ENCODE results near the gene SPART.
"Not testable (repeated sequence)": the region's sequence is repeated elsewhere in the genome, so short reads cannot be mapped to it uniquely, and the experiment has no call there.

The SPART gene

DNA sequence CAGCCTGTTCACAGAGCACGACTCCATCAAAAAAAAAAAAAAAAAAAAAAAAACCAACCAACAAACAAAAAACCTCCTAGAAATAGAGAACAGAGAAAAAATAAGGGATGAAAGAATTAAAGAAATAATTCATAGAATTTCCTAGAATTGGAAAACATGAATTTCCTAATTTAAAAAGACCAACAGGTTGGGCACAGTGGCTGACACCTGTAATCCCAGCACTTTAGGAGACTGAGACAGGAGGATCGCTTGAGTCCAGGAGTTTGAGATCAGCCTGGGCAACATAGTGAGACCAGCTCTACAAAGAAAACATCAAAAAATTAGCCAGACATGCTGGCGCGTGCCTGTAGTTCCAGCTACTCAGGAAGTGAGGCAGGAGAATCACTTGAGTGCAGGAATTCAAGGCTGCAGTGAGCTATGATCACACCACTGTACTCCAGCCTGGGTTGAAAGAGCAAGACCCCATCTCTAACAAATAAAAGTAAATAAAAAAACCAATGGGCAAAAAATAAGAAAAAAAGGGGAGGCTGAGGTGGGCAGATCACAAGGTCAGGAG is 6.5 kb downstream of the SPART start:
- Mint-ChIP-seq H3K9me3 (no peaks in the 10 kb centered on the region), H3K4me1 (peaks cover 76% of the 10 kb centered on the region), H3K27me3 (no peaks in the 10 kb centered on the region), H3K27ac (peak overlapping the region in 1 of 2 donors; percentile 37), H3K4me3 (no peak overlapping the region)
- DNase-seq (no peak), ATAC-seq (no peak)

DNA sequence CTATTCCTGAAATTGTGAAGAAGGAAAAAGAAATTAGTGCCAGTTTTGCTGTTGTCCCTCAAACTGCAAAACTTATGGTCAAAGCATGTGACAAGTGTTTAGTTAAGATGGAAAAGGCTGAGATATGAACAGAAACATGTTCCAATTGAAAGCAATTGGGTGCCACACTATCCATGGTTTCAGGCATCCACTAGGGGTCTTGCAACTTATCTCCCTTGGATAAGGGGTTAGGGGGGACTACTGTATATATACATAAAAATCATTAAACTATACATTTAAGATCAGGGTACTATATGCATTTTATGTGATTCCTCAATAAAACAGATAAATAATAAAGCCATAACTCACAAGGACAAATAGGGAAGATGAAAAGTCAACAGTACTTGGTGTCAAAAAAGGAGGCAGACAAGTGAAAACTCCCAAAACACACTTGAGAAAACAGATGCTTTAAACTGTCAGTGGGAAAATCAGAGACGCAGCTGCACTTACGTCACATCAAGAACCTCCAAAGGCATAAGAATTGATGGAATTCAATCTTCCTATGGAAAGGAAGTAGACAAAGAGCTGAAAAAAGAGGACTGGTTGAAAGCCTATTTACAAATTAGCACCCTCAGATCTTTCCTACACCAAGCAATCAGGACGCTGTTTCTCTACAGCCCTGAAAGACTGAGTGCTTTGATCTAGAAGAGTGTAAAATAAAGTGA is 8.1 kb downstream of the SPART start:
- H3K4me3 Mint-ChIP-seq = no peak overlapping the region
- no peaks in the 10 kb centered on the region for H3K9me3 Mint-ChIP-seq
- no peak overlapping the region for H3K27ac Mint-ChIP-seq
- no peaks in the 10 kb centered on the region for H3K27me3 Mint-ChIP-seq
- DNase-seq (no peak), ATAC-seq (no peak)
- peaks cover 75% of the 10 kb centered on the region for H3K4me1 Mint-ChIP-seq

DNA sequence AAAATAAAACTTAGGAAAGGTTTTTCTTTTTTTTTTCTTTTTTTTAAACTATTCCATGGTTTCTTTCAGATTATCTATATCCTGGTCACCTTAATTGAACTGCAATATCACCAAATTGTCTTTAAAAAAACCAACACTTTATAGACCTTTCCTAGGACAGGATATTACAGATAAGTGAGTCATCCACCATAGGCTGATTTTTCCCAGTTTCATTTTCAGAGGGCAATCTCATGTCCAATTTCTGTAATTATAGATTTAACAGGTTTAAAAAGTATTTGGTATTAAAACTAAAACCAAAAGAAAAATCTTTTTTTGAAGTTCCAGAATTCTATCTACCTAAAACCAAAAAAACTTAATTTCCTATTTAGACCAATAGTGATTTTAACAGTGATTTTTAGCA is 13.2 kb downstream of the SPART start:
- no peak overlapping the region for H3K4me3 Mint-ChIP-seq
- H3K27me3 Mint-ChIP-seq = no peaks in the 10 kb centered on the region
- H3K4me1 Mint-ChIP-seq = peaks cover 39% of the 10 kb centered on the region
- no peak overlapping the region for H3K27ac Mint-ChIP-seq
- DNase-seq = no peak
- no peaks in the 10 kb centered on the region for H3K9me3 Mint-ChIP-seq
- ATAC-seq = no peak

DNA sequence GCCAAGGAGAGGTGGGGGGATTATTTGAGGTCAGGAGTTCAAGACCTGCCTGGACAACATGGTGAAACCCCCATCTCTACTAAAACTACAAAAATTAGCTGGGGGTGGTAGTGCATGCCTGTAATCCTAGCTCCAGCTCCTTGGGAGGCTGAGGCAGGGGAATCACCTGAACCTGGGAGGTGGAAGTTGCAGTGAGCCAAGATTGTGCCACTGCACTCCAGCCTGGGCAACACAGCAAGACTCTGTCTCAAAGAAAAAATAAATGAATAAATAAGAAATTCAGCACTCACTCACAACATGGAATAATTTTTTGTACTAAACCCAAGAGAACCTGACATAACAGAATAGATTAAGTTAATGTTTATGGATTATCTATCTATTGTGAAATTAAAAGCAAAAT is 13.9 kb downstream of the SPART start:
- H3K9me3 Mint-ChIP-seq, DNase-seq, H3K27ac Mint-ChIP-seq, H3K4me3 Mint-ChIP-seq, H3K27me3 Mint-ChIP-seq, ATAC-seq: not testable (repeated sequence)
- peaks cover 35% of the 10 kb centered on the region for H3K4me1 Mint-ChIP-seq

DNA sequence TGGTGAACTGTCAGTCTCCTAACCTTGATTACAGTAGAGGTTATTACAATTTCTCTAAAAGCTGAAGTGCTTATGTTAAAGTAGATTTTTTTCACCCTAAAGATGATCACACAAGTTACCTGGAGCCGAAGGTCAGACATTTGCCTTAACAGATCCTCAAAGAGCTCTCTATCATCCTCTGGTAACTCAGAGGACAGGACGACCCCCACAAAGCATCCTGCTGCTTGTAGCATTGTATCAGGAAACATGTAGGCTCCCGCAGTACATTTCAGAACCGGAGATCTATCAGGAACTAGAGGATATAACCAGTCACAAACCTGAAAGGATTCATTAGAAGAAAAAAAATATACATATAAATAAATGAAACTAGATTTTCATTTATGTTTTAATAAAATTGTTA is 14.9 kb downstream of the SPART start:
- Mint-ChIP-seq H3K4me1 (peaks cover 26% of the 10 kb centered on the region), H3K27ac (no peak overlapping the region), H3K4me3 (no peak overlapping the region), H3K9me3 (no peaks in the 10 kb centered on the region), H3K27me3 (no peaks in the 10 kb centered on the region)
- ATAC-seq (no peak), DNase-seq (no peak)

DNA sequence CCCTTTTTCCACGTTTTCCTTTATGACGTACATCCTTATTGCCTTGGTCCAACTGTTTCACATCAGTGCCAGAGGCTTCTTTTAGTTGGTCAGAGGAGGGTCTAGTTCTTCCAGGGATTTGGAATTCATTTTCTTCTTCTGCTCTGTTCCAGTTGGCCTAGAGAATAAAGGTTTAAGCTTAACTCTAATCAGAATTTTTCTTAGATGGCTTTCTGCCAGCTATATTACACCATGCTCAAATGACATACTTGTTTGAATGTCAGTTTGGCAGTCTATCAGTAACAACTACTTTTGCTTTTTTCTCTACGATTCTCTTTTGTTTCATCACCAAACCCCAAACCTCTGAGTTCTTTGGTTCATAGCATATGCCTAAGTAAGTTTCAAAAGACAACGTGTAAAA is 16.8 kb downstream of the SPART start:
- Mint-ChIP-seq H3K4me3 (no peak overlapping the region), H3K4me1 (peaks cover 11% of the 10 kb centered on the region), H3K27me3 (no peaks in the 10 kb centered on the region), H3K27ac (no peak overlapping the region), H3K9me3 (no peaks in the 10 kb centered on the region)
- DNase-seq = no peak
- no peak for ATAC-seq

DNA sequence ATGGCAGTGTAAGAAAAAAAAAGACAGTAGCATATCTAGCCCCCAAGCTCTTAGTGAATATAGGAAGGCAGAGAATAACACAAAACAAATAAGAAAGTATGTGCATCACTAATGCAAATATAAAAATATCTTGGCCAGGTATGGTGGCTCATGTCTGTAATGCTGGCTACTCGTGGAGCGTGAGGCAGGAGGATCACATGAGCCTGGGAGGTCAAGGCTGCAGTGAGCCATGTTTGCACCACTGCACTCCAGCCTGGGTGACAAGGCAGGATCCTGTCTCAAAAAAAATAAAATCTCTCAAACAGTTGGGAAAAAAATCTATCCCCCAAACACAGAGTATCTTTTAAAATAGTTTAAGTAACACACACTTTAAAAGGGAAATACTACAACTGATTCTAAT is 17.4 kb downstream of the SPART start:
- H3K27ac Mint-ChIP-seq = peak overlapping the region in 1 of 2 donors; percentile 24
- no peaks in the 10 kb centered on the region for H3K27me3 Mint-ChIP-seq
- H3K4me3 Mint-ChIP-seq = no peak overlapping the region
- no peaks in the 10 kb centered on the region for H3K9me3 Mint-ChIP-seq
- peaks cover 6% of the 10 kb centered on the region for H3K4me1 Mint-ChIP-seq
- DNase-seq (no peak), ATAC-seq (no peak)

DNA sequence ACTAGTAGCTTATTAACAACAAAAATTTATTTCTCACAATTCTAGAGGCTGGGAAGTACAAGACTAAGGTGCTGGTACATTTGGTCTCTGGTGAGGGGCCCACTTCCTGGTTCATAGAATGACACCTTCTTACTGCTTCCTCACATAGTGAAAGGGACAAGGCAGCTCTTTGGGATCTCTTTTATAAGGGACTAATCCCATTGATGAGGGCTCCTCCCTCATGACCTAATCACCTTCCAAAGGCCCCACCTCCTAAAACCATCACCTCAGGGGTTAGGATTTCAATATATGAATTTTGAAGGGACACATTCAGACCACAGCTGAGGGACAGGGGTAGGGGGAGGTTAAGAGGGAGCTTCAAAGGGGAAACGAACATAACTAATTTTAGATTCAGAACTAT is 20.3 kb downstream of the SPART start:
- H3K27ac Mint-ChIP-seq = no peak overlapping the region
- no peak for ATAC-seq
- no peaks in the 10 kb centered on the region for H3K27me3 Mint-ChIP-seq
- no peaks in the 10 kb centered on the region for H3K9me3 Mint-ChIP-seq
- H3K4me1 Mint-ChIP-seq = no peaks in the 10 kb centered on the region
- no peak overlapping the region for H3K4me3 Mint-ChIP-seq
- no peak for DNase-seq

DNA sequence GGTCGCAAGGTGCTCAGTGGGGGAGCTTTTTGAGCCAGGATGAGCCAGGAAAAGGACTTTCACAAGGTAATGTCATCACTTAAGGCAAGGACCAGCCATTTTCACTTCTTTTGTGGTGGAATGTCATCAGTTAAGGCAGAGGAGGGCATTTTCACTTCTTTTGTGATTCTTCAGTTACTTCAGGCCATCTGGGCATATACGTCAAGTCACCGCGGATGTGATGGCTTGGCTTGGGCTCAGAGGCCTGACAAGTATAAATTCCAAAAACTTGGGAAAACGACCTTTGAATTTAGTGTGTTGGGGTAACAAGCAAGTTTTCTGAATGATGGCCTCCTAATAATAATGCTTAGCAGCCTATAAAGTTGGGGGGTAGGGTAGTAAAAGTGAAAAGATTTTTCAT is 21.3 kb downstream of the SPART start:
- H3K27me3 Mint-ChIP-seq, H3K27ac Mint-ChIP-seq, DNase-seq, H3K9me3 Mint-ChIP-seq, H3K4me3 Mint-ChIP-seq, ATAC-seq, H3K4me1 Mint-ChIP-seq: not testable (repeated sequence)

DNA sequence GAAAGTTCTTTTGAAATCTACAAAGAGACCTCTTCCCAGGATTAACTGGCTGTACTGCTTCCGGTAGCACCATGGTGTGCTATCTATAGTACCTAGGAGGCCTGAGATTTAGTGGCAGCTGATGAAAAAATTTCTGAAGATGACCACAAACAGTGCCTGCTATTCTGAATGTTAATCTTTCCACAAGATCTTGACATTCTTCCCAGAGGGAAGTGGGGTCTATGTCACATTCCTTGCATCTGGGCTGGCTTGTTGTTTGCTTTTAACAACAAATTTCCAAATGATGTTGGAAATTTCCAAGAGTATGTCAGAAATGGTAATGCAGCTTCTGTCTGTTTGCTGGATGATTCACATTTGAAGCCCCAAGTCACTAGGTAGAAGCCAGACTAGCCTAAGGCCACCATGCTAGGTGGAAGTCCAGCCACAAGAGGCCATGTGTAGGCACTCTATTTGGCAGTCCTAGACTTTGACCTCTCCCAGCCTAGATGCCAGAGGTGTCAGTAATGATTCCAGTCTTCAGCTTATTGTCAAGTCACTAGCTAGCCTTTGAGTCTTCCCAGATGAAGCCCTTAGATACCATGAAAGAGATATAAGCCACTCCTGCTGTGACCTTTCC is 22.1 kb downstream of the SPART start:
- no peak for DNase-seq

DNA sequence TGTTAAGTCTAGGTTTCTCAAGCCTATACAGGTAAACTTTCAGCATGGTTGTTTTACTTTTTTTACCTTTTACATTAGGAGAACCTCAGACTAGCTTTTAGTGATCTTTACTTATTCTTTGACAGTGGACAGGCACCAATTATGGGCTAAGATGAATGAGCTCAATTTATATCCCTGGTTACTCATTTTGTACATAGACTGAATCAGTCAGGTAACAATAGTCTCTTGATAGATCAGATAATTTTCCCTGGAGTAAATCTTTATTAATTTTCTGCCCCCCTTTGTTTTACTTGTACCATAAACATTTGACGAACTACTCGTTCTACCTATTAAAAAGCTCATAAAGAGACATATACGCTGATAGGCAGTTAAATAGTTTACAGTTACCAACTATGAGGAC is 22.8 kb downstream of the SPART start:
- ATAC-seq (no peak), DNase-seq (no peak)
- Mint-ChIP-seq H3K4me3 (no peak overlapping the region), H3K27me3 (no peaks in the 10 kb centered on the region), H3K27ac (no peak overlapping the region), H3K9me3 (no peaks in the 10 kb centered on the region), H3K4me1 (no peaks in the 10 kb centered on the region)

More for the DNA sequence above, 22.1 kb downstream of the SPART start:
- ATAC-seq = no peak
- no peak overlapping the region for H3K27ac Mint-ChIP-seq
- H3K4me1 Mint-ChIP-seq = no peaks in the 10 kb centered on the region
- no peaks in the 10 kb centered on the region for H3K9me3 Mint-ChIP-seq
- no peak overlapping the region for H3K4me3 Mint-ChIP-seq
- no peaks in the 10 kb centered on the region for H3K27me3 Mint-ChIP-seq

DNA sequence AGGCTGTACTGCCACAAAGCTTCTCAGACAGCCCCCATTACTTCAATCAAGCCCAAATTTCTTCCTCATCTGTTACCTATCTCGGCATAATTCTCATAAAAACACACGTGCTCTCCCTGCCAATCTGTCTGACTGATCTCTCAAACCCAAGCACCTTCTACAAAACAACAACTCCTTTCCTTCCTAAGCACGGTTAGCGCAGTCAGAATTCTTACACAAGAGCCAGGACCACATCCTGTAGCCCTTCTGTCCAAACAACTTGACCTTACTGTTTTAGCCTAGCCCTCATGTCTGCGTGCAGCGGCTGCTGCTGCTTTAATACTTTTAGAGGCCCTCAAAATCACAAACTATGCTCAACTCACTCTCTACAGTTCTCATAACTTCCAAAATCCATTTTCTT is 26.4 kb downstream of the SPART start:
- not testable (repeated sequence) for DNase-seq, H3K4me1 Mint-ChIP-seq, H3K4me3 Mint-ChIP-seq, H3K27me3 Mint-ChIP-seq, ATAC-seq, H3K9me3 Mint-ChIP-seq
- H3K27ac Mint-ChIP-seq = peak overlapping the region in 1 of 2 donors; percentile 90

DNA sequence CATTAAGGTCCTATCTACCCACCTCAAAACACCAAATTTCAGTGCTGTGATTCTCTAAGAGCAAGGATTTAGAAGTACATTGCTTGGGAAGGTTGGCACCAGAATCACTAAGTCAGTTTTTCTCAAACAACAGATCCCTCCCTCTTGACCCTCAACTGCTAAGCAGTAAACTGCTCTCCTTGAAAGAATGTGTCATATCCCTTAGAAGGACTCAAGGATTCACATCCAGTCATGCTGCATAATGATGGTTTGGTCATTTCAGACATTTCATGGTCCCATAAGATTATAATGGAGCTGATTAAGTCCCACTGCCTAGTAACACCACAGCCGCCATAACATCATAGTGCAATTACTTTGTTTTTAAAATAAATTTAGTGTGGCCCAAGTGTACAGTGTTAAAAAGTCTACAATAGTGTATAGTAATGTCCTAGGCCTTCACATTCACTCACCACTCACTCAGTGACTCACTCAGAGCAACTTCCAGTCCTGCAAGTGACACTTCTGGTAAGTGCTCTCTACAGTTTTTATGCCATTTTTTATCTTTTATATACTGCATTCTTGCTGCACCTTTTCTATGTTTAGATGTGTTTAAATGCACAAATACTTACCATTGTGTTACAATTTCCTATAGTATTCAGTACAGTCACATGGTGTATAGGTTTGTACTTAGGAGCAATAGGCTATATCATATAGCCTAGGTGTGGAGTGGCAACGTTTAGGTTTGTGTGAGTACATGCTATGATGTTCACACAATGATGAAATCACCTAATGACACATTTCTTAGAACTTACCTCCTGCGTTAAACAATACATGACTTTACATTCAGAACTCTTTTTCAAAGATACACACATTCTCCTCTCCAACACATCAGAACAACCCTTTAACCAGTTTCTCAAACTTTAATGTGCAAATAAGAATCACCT is 32.9 kb downstream of the SPART start:
- H3K4me3 Mint-ChIP-seq = no peak overlapping the region
- no peak overlapping the region for H3K27ac Mint-ChIP-seq
- H3K9me3 Mint-ChIP-seq = no peaks in the 10 kb centered on the region
- H3K27me3 Mint-ChIP-seq = no peaks in the 10 kb centered on the region
- H3K4me1 Mint-ChIP-seq = no peaks in the 10 kb centered on the region
- DNase-seq (no peak), ATAC-seq (no peak)

DNA sequence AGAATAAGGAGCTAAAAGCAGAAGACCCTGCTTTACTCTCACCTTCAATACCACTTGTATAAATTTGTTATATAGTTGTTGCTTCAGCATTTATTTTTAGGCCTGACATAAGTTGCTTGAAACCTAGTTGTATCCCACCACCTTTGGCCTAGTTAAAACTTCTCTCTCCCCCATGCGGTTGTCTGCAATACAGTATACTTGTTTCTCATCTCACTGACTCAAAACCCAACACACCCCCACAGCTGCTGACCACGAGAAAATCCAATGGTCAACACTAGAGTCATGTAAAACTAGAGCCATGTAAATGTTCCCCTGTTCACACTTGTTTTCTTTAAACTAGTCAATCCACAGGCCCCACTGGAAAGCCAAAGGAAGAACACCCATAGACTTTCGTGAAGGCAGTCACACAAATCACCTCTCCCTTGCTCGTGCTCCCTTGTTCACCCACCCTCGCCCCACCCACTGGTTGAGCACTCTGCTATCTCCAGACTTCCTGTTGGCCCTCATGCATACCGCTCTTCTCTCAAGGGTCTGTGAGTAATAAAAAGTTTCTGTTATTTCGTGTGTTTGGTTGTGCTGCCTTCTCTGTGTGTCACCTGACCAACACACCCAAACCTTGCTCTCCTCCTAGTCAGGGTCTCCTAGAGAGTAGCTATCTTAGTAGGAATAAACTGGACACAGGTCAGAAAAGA is 35.6 kb downstream of the SPART start:
- H3K4me3 Mint-ChIP-seq = no peak overlapping the region
- no peaks in the 10 kb centered on the region for H3K27me3 Mint-ChIP-seq
- no peak for DNase-seq
- peak overlapping the region in 1 of 2 donors; percentile 54 for H3K27ac Mint-ChIP-seq
- no peaks in the 10 kb centered on the region for H3K4me1 Mint-ChIP-seq
- ATAC-seq = peak; percentile 43
- no peaks in the 10 kb centered on the region for H3K9me3 Mint-ChIP-seq

DNA sequence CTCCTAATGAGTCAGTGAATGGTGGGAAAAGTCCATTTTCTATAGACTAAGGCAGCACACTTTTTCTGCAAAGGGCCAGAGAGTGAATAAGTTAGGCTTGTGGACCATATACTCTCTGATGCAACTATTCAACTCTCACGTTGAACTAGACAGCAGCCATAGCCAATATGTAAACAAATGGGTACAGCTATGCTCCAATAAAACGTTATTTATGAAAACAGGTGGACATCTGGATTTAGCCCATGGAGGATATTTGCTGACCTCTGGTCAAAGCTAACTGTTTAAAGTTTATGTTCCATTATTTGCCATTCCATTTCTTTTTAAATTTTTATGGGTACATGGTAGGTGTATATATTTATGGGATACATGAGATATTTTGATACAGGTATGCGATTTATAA is 43.9 kb downstream of the SPART start:
- peaks cover 13% of the 10 kb centered on the region for H3K4me1 Mint-ChIP-seq
- no peak overlapping the region for H3K27ac Mint-ChIP-seq
- no peaks in the 10 kb centered on the region for H3K9me3 Mint-ChIP-seq
- H3K27me3 Mint-ChIP-seq = peaks cover 25% of the 10 kb centered on the region
- ATAC-seq (no peak), DNase-seq (no peak)
- H3K4me3 Mint-ChIP-seq = no peak overlapping the region
